ENCODE data around the gene KLF17. TPM values are rescaled to one million over a fixed set of nuclear protein-coding genes. Genes with fewer than 3 reads are reported as not detected.
"Not testable (repeated sequence)": the region's sequence is repeated elsewhere in the genome, so short reads cannot be mapped to it uniquely, and the experiment has no call there.

The KLF17 gene
- polyA plus RNA-seq, 1 donor, result 0.13 TPM

DNA sequence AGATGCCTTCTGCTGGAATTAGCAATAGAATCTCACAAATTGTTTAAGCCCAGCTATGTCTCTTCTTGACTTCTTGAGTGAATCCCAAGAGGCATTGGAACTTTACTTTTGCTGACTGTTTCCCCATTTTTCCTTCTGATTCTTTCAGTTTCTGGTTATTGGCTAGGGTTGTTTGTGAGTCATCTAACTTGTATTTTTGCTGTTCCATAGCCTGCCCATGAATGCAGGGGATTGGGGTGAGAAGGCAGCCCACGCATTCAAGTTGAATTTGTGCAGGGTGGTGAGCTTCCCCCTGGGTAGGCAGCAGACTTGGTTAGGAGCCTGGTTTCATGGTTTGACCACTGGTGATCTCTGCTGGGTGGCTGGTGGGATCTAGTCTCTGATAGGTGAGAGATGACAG lies 10.4 kb upstream of the KLF17 start:
- DNase-seq (ENCODE audit: low read depth), result no peak

DNA sequence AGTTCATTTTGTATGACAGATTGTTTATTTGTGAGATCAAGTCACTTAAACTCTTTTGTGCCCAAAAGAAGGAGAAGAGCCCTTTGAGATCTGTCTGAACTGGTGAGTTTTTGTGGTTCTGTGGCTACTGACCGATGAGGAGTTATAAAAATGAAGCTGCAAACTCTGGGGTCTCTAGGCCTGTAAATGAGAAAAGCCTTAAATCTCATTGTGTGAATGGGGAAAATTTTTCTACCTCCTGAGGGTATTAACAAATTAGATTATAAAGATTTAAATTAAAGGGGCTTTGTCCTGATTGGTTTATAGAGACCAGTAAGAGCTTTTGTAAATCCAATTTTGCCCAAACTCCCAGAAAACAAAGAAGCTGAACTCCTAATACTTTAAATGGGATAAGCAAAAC lies 9.7 kb upstream of the KLF17 start:
- no peak for DNase-seq (ENCODE audit: low read depth)

DNA sequence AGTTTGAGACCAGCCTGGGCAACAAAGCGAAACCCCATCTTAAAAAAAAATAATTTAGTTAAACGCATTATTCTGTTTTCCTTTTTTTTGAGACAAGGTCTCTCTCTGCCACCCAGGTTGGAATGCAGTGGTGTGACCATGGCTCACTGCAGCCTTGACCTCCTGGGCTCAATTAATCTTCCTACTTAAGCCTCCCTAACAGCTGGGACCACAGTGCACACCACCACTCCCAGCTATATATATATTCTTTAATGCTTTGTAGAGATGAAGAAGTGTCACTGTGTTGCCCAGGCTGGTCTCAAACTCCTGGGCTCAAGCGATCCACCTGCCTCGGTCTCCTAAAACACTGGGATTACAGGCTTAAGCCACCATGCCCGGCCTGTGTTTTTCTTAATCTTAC lies 7.7 kb upstream of the KLF17 start:
- DNase-seq (ENCODE audit: low read depth), result no peak

DNA sequence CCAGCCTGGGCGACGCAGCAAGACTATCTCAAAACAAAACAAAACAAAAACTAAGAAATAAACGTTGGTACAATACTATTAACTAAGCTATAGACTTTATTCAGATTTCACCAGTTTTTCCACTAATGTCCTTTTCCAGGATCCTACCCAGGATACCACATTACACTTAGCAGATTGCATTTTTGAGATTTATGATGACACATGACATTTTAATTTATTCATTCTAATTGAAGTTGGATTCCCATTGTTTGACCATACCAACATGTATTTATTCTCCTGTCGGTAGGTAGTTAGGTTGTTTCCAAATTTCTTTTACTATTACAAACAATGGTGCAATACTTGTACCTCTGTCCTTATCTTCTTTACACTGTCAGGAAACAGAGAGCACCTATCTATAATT lies 6.8 kb upstream of the KLF17 start:
- DNase-seq (ENCODE audit: low read depth), result no peak

DNA sequence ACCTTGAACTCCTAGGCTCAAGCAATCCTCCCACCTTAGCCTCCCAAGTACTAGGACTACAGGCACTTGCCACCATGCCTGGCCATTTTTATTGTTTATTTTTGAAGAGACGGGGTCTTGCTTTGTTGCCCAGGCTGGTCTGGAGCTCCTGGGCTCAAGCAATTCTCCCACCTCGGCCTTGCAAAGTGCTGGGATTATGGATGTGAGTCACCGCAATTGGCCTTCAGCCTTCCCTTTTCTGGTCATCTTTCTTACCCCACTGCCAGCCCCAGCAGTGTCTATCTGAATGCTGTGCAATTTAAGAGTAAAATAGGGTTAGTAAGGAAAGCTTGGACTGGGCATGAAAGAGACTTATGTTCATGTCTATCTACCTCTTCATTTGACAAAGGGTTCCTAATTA lies 6.1 kb upstream of the KLF17 start:
- DNase-seq (ENCODE audit: low read depth), result no peak

DNA sequence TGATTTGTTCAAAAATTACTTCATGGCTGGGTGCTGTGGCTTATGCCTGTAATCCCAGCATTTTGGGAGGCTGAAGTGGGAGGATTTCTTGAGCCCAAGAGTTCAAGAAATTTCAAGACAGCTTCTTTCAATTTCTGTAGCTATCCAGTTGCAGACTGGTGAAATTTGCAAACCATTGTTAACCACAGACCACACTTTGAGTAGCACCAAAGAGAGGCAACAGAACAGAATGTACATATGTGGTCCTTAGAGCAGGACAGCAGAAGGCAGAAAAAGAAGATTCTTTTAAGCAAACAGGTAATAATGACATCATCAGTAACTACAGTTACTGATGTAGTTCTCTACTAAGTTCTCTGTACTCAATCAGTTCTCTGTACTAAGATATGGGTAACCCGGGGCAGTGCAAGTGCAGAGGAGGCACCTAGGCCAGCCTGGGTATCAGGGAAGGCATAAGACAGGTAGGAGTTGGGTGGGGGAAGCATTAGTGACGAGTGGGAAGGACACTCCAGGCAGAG lies 5.5 kb upstream of the KLF17 start:
- no peak for DNase-seq (ENCODE audit: low read depth)

DNA sequence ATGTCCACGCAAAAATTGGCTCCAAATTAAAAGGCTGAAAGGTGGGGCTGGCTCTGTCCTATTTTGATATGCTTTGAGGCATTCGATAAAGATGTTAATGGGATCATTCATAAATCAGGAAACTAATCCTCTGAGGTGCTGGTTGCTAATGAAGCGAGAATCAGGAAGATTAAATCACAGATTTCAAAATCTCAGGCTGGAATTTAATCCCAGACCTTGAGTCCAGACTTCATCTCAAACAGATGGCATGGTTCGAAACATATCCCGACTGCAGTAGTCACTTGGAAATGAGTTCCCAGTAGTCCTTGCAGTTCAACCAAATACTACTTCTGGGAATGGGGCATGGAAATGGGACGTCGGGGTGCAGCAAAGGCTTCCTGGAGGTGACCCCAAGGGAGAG lies 4.5 kb upstream of the KLF17 start:
- no peak for DNase-seq (ENCODE audit: low read depth)

DNA sequence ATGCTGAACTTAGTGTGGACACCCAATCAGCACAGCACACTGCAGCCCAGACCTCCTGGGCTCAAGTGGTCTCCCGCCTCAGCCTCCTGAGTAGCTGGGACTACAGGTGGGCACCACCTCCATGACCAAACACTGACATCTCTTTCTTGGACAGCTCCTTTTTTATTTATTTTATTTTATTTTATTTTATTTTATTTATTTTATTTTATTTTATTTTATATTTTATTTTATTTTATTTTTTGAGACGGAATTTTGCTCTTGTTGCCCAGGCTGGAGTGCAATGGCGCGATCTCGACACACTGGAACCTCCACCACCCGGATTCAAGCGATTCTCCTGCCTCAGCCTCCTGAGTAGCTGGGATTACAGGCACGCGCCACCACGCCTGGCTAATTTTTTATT lies 1.3 kb upstream of the KLF17 start:
- not testable (repeated sequence) for DNase-seq (ENCODE audit: low read depth)

DNA sequence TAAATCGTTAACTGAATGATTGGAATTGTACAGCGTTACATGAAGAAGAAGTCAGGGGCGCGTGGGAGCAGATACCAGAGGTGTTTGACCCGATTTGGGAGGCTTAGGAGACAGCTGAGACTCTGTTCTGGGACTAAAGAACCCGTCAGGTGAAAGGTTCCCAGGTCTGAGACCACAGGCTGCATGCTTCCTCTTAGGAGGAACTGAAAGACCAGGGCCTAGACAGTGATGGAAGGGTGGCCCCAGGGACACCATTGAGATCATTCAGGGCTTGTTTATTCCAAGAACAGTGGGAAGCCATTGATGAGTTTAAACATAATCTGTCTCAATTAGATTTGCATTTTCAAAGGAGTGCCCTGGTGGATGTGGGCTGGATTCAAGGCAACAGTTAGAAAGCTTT lies 904 bp downstream of the KLF17 start:
- no peak for DNase-seq (ENCODE audit: low read depth)

DNA sequence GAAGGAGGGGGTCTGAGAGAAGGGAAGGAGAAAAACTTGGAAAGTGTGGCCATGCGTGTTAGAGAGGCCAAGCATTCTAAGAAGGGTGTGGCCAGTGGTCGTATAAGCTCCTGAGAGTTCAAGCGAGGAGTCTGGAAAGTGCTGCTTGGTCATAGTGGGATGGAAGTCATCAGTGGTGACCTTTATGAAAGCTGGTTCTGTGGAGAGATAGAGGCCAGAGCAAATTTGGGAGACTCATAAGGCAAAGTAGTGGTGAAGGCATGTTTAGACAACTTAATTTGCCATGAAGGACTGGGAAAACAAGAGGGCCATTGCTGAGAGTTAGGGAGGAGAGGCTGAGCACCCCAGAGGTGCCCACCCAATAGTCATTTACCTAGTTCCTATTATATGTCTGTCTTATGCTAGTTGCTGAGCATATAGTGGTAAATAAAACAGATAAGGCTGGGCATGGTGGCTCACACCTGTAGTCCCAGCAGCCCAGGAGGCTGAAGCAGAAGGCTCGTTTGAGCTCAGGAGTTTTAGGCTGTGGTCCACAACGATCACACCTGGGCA lies 1.9 kb downstream of the KLF17 start:
- DNase-seq (ENCODE audit: low read depth), result no peak

DNA sequence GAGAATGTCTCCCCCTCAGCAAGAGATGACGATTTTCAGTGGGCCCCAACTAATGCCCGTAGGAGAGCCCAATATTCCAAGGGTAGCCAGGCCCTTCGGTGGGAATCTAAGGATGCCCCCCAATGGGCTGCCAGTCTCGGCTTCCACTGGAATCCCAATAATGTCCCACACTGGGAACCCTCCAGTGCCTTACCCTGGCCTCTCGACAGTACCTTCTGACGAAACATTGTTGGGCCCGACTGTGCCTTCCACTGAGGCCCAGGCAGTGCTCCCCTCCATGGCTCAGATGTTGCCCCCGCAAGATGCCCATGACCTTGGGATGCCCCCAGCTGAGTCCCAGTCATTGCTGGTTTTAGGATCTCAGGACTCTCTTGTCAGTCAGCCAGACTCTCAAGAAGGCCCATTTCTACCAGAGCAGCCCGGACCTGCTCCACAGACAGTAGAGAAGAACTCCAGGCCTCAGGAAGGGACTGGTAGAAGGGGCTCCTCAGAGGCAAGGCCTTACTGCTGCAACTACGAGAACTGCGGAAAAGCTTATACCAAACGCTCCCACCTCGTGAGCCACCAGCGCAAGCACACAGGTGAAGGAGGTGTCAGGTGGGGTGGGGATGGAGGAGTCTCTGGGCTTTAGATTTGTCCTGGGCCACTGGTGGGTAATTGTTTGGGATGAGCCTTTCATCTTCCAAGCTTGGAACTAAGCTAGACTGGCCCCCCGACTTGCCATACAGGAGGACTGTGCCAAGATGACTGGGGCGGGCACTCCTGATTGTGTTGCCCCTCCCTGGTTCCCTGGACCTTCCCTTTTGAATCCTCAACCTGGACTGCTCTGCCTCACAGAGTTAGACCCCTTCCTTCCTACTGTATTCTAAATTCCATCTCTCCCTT lies 11.2 kb downstream of the KLF17 start:
- DNase-seq (ENCODE audit: low read depth), result no peak

DNA sequence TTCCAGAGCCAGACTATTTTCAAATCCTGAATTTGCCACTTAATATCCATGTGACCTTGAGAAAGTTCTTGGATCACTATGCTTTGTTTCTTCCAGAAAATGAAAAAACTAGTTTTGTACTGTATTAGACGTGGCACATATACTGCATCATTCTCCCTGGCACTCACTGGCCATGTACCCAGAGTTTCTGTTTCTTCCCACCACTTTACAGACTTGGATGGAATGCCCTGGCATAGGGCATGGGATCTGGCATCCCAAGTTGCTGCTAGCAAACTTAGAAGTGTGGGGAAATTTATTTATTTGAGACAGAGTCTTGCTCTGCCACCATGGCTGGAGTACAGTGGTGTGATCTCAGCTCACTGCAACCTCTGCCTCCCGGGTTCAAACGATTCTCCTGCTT lies 12.8 kb downstream of the KLF17 start:
- DNase-seq (ENCODE audit: low read depth), result no peak

DNA sequence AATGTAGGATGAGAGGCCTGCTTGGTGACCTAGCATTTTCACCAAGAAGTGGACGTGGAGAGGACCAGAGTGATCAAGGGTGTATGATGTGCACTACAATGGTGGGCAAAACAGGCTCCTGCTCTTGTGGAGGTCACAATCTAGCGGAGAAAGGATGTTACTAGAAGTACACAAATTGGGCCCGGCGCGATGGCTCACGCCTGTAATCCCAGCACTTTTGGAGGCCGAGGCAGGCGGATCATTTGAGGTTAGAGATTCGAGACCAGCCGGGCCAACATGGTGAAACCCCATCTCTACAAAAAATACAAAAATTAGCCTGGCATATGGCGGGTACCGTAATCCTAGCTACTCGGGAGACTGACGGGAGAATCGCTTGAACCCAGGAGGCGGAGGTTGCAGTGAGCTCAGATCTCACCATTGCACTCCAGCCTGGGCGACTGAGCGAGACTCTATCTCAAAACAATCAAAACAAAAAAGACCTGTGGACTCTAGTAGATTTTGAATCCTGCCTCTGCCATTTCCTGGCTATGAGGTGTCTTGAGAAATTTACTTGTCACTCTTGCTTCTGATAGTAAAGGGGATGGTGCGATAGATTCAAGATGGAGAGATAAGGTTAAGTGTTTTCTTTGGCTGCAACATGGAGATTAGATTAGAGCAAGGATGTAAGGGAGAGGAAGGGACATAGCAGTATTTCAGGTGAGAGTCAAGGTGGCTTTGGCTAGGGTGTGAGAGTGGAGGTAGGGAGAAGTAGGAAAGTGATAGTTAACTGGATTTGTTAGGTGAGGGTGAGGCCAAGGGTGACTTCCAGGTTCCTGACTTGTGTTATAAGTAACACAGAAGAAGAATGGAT lies 15.7 kb downstream of the KLF17 start:
- DNase-seq (ENCODE audit: low read depth), result no peak

DNA sequence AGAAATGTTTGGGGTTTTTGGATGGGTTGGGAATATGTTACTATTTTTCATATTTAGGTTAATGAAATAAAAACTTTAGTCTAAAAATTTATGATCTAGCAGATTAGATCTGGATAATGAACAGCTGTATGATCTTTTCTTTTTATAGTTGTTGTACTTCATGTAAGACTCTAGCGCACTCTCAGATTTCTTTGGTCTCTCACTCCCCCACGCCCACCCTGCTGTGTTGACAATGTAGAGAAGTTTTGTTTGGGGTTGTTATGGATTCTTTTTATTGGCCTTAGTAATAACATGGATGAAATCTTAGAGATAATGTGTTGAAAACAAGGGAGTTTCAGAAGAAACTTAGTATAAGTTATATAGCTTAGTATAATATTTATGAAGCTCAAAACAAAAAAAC lies 17.3 kb downstream of the KLF17 start:
- DNase-seq (ENCODE audit: low read depth), result no peak

DNA sequence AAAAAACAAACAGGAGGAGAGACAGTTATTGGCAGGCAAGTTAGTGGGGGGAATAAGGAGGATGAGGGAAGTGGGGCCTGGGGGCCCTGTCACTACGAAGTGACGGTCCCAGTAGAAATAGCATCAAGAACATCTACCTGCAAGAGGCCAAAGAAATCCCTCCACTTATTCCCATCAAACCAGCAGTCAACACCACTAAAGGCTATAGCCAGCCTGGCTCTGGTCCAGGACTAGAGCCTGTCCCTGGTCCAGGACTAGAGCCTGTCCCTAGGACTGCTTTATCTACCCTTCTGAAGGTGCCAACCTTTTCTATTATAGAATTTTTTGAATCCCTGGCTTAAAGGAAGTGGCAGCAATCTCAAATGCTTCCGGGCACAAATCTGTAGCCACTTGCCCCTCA lies 19.6 kb downstream of the KLF17 start:
- no peak for DNase-seq (ENCODE audit: low read depth)

DNA sequence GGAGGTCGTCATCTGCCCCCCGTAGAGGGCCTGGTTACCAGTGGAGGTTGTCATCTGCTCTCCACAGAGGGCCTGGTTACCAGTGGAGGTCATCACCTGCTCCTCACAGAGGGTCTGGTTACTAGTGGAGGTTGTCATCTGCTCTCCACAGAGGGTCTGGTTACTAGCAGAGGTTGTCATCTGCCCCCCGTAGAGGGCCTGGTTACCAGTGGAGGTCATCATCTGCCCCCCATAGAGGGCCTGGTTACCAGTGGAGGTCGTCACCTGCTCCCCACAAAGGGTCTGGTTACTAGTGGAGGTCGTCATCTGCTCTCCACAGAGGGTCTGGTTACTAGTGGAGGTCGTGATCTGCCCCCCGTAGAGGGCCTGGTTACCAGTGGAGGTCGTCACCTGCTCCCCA lies 20.9 kb downstream of the KLF17 start:
- not testable (repeated sequence) for DNase-seq (ENCODE audit: low read depth)

DNA sequence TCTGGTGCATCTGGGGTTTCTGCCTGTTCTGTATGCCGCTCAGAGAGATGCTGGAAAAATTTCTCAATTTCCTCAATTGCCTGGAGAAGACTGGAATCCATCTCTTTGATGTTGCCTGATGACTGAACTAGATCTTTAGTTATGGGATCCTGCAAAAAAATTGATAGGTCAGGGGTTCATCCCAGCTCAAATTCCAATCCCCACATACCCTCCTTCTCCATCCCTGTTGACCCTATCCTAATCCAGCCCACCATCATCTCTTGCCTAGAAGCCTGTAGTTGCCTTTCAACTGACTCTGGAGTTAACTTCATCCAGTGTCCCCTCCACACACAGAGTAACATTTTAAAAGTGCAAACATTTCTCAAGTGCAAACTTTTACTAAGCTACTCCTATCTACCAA lies 22.9 kb downstream of the KLF17 start, which contains the start of gene KLF18:
TSS of gene KLF18 (minus strand) at position 101 of the 400 bp plus-strand sequence. CDS start at position 101, 0 bp downstream.
- no peak for DNase-seq (ENCODE audit: low read depth)

DNA sequence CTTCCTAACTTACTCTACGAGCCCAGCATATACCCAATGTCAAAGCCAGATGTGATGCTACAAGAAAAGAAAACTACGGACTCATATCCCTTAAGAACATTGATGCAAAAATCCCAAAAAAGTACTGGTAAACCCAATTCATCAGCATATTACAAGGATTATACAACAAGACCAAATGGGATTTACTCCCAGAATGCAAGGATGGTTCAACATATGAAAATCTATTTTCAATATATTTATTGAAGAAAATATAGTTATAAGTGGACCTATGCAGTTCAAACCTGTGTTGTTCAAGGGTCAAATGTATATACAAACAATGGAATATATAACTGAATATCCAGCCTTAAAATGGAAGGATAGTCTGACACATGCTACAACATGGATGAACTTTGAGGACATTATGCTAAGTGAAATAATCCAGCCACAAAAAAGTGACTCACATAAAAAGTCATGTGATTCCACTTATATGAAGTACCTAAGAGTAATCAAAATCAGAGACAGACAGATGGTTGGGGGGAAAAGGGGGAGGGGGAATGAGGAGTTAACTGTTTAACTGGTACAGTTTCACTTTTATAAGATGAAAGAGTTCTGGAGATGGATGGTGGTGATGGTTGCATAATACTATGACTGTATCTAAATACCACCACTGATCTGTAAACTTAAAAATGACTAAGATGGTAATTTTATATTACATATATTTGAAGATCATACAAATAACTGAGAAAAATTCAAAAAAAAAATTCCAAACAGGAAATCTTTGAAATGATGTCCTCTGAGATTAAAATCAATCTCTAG lies 26.5 kb downstream of the KLF17 start:
- no peak for DNase-seq (ENCODE audit: low read depth)

DNA sequence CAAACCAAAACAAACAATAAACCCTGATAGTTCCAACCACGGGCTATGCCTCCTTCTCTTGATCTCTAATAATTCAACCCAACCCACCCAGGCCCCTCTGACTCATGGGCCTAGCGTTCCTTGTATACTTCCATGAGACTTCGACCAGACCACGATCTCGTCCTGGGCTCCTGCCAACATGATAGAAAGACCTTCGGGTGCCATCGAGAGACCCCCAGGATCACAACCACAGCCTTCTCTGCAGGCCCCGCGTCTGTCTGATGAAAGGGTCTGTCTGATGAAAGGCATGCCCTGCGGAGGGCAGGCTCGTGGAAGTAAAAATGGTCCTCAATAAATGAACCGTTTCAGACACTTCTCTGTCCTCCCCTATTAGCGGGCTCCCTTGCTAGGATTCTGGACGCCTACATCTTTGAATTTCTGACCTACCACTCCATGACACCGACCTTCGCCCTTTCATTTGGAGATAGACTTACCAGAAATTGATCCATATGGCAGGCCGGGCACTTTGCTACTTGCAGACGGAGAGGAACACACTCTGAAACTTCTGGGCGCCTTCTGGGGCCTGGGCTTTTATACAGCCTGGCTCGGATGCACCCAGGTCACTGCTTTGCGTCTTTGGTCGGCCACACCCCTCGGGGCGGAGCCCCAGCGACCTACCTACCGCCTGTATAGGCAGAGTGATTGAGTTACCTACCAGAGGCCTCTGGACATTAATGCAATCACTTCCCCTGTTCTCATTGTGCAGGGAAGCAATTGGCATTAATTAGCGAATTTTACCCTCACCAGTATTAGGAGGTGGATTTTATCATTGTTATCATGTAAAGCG lies 28.1 kb downstream of the KLF17 start:
- no peak for DNase-seq (ENCODE audit: low read depth)

DNA sequence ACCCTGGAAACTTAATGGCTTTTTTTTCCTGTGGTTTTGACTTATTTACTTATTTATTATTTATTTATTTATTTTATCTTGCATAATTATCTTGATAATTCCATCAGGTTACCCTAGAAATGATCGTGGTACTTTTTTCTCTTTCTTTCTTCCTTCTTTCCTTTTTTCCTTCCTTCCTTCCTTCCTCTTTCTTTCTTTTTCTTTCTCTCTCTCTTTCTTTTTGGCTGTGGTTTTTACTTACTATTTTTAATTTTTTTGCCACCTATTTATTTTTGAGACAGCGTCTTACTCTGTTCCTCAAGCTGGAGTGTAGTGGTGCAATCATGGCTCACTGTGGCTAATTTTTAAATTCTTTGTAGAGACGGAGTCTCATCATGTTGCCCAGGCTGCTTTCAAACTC lies 29.0 kb downstream of the KLF17 start:
- no peak for DNase-seq (ENCODE audit: low read depth)

DNA sequence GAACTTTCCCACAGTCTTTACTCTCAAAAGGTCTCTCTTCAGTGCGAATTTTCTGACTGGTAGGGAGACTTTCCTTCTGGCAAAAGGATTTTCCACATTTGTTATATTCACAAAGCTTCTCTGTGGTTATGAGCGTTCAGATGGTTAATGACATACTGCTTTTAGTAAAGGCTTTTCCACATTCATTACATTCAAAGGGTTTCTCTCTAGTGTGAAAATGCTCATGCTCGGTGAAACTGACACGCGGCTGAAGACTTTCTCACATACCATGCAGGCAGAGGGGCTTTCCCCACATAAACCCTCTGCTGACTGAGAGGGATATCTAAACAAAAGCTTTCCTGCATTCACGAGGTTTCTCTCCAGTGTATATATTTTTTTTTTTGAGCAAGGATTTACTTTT lies 32.7 kb downstream of the KLF17 start:
- no peak for DNase-seq (ENCODE audit: low read depth)

All from forelimb muscle (tissue), 1 donor.